Measurements from ENCODE around the gene NSMF.

- TF ChIP-seq RNF2 (IDR thresholded peaks at IDR 0.05; ENCODE audit: borderline replicate concordance, low read depth, low read length, missing control alignments, poor library complexity, severe bottlenecking) (no peak), SIN3A (conservative IDR thresholded peaks at IDR 0.05 in 1 of 2, IDR thresholded peaks at IDR 0.05 in 1 of 2; ENCODE audit: low read depth in 1 of 2, low read length in 2 of 2) (no peak), SIX5 (IDR thresholded peaks at IDR 0.05; ENCODE audit: low read depth, low read length) (no peak), KDM4A (IDR thresholded peaks at IDR 0.05; ENCODE audit: low read depth, low read length, severe bottlenecking) (no peak), RXRA (IDR thresholded peaks at IDR 0.05; ENCODE audit: insufficient read depth, low read depth, low read length) (no peak), EZH2 (IDR thresholded peaks at IDR 0.05; ENCODE audit: low read depth, low read length, severe bottlenecking) (no peak)
- TF ChIP-seq, protein P1, sequence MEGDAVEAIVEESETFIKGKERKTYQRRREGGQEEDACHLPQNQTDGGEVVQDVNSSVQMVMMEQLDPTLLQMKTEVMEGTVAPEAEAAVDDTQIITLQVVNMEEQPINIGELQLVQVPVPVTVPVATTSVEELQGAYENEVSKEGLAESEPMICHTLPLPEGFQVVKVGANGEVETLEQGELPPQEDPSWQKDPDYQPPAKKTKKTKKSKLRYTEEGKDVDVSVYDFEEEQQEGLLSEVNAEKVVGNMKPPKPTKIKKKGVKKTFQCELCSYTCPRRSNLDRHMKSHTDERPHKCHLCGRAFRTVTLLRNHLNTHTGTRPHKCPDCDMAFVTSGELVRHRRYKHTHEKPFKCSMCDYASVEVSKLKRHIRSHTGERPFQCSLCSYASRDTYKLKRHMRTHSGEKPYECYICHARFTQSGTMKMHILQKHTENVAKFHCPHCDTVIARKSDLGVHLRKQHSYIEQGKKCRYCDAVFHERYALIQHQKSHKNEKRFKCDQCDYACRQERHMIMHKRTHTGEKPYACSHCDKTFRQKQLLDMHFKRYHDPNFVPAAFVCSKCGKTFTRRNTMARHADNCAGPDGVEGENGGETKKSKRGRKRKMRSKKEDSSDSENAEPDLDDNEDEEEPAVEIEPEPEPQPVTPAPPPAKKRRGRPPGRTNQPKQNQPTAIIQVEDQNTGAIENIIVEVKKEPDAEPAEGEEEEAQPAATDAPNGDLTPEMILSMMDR (IDR thresholded peaks at IDR 0.05; ENCODE audit: control extremely low read depth in 1 of 3, insufficient read depth in 1 of 3, low read depth in 1 of 3, low read length in 3 of 3) = no peak
Measured at GRCh38 chr9:137506274-137506673, 47.1 kb upstream of the NSMF start.

All from H1 (cell line).